ENCODE measurements around the gene NUCKS1. TPM values are rescaled to one million over a fixed set of nuclear protein-coding genes. Genes with fewer than 3 reads are reported as not detected.

The NUCKS1 gene
- total and polyA plus RNA-seq, 10 of the 15 experiments (the other 5 are each of a cell fraction or from before 2014, with no cell fraction given): 40.5 to 135 (median 55.5) TPM

- TF ChIP-seq KLF5 (IDR thresholded peaks at IDR 0.05; ENCODE audit: partially characterized antibody) (no peak), MYC (IDR thresholded peaks at IDR 0.05; ENCODE audit: insufficient read depth, insufficient read length, insufficient replicate concordance, low read length, severe bottlenecking) (no peak)
Observed at GRCh38 chr1:205701420-205701819, 48.6 kb downstream of the NUCKS1 start (continued).

GRCh38 chr1:205700865-205701401 is 49.0 kb downstream of the NUCKS1 start:
- FAIRE-seq (no peak), ATAC-seq (no peak), DNase-seq (ENCODE audit: low read depth, low spot score) (no peak)
- SMC1A ChIA-PET (ENCODE audit: uncharacterized antibody, unreplicated experiment): interaction anchor here (1.1 to 19.5 kb wide), 3 partner anchors 9 to 34 kb away, joined by 5 to 1008 read pairs (median 34); no protein-coding TSS in a partner anchor
- no peaks in the 10 kb centered on the region for H3K27me3 ChIP-seq (replicated peaks in 1 of 2; ENCODE audit: control insufficient read depth in 2 of 2, insufficient read depth in 2 of 2, low read length in 1 of 2)
- no peak overlapping the region for H3K4me3 ChIP-seq
- H3K9me3 ChIP-seq (replicated peaks; ENCODE audit: control insufficient read depth, insufficient read depth, low read length): no peaks in the 10 kb centered on the region
- no peaks in the 10 kb centered on the region for H3K79me2 ChIP-seq (ENCODE audit: control insufficient read depth, insufficient read depth, low read length)
- H3K36me3 ChIP-seq (ENCODE audit: control insufficient read depth in 2 of 2, insufficient read depth in 2 of 2, low read length in 1 of 2): no peaks in the 10 kb centered on the region; a peak in 1 of 4 replicates
- H4K20me1 ChIP-seq (ENCODE audit: control insufficient read depth, insufficient read depth): no peaks in the 10 kb centered on the region
- RAD21 ChIA-PET (ENCODE audit: unreplicated experiment): interaction anchor here (1.8 to 4.3 kb wide), 2 partner anchors 9 to 42 kb away, joined by 11 to 41 read pairs; no protein-coding TSS in a partner anchor
- 100% methylated on average over 2 of the region's 2 CpGs for WGBS (ENCODE audit: insufficient coverage, insufficient replicate concordance, low lambda C conversion rate, missing lambda C conversion rate)
- no TSS peak for BruUV-seq (replicated peaks)
- no peak overlapping the region for H3K4me2 ChIP-seq (ENCODE audit: control insufficient read depth, insufficient read depth)
- in situ Hi-C loops (cut with MboI) (no loop called here), intact Hi-C loops (cut with micrococcal nuclease; ENCODE audit: unreplicated experiment) (no loop called here)
- no peak overlapping the region for H3K27ac ChIP-seq (ENCODE audit: control insufficient read depth, insufficient read depth)
- CTCF ChIA-PET: interaction anchor here (0.6 to 16.5 kb wide), 6 partner anchors 11 to 414 kb away, joined by 3 to 1339 read pairs (median 4); partner anchors contain the start of gene SLC45A3
- POLR2A ChIA-PET: interaction anchor here (0.6 kb wide), 1 partner anchor 193 kb away, joined by 3 read pairs; no protein-coding TSS in a partner anchor
- H3K9ac ChIP-seq (ENCODE audit: control insufficient read depth, insufficient read depth, low read length): no peak overlapping the region
- no peaks in the 10 kb centered on the region for H3K4me1 ChIP-seq (ENCODE audit: control insufficient read depth, insufficient read depth, low read length)
- H2AFZ ChIP-seq (ENCODE audit: control insufficient read depth, low read depth, low read length): no peak overlapping the region
- TF ChIP-seq YY1 (IDR thresholded peaks at IDR 0.05; ENCODE audit: low read depth, low read length) (no peak), WRNIP1 (IDR thresholded peaks at IDR 0.05; ENCODE audit: borderline replicate concordance, low read depth, low read length) (no peak), CREM (IDR thresholded peaks at IDR 0.05; ENCODE audit: low read depth) (no peak), GABPA (IDR thresholded peaks at IDR 0.05; ENCODE audit: low read depth) (no peak), SUZ12 (IDR thresholded peaks at IDR 0.05; ENCODE audit: unreplicated experiment) (no peak), USF2 (IDR thresholded peaks at IDR 0.05; ENCODE audit: borderline replicate concordance, low read depth, low read length) (no peak), MLLT1 (IDR thresholded peaks at IDR 0.05) (no peak), ZNF207 (IDR thresholded peaks at IDR 0.05; ENCODE audit: borderline replicate concordance) (no peak), E2F8 (IDR thresholded peaks at IDR 0.05; ENCODE audit: low read depth, partially characterized antibody) (no peak), FOS (IDR thresholded peaks at IDR 0.05; ENCODE audit: borderline replicate concordance, extremely low read depth, insufficient read length) (no peak), SRF (IDR thresholded peaks at IDR 0.05; ENCODE audit: low read depth in 2 of 2, low read length in 2 of 2) (no peak), ZSCAN29 (IDR thresholded peaks at IDR 0.05) (no peak), MXI1 (IDR thresholded peaks at IDR 0.05; ENCODE audit: low read depth, low read length) (no peak), FOXM1 (IDR thresholded peaks at IDR 0.05; ENCODE audit: low read depth, low read length) (no peak), SIX5 (IDR thresholded peaks at IDR 0.05; ENCODE audit: low read depth, low read length, severe bottlenecking) (no peak), ATF7 (IDR thresholded peaks at IDR 0.05; ENCODE audit: low read depth) (no peak)

Measured in GM12878 (cell line).